HG03097 (cell line): ENCODE data around the gene UST.
"Not testable (repeated sequence)": the region's sequence is repeated elsewhere in the genome, so short reads cannot be mapped to it uniquely, and the experiment has no call there.

Experiments used
- ATAC-seq: cut with Tn5 transposase; IDR thresholded peaks from one replicate; pipeline ENCODE4 v1.9.1; 2021; ENCODE audit not compliant: unreplicated experiment, low FRiP score

The UST gene

DNA sequence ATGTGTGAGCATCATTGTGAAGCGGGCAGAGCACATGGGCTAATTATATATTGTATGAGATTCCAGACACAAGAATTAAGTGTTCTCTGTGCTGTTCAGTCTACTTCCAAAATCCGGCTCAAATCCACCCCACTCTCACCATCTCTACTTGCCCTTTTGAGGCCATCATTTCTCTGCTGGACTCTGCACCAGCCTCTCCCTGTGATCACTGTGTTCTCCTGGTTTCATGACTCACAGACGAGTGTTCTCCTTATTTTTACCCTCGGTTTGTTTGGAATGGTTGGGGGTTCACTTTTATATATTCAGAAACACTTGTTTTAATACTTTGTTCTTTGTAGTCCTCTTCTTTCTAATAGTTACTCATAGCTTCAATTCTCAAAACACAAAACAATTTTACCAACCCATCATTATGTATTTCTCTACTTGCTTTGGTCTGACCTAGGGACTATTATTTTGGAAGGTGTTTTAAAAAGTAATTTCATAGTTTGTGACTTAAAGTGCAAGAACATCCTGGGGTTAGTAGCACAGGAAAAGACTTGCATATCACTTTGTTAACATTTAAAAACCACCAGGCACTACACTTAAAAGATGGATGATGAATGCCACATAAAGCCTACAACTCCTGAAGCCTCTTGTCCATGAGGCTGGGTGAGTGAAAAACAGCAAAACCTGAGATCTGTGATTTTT lies 82.7 kb downstream of the UST start:
- no peak for ATAC-seq

DNA sequence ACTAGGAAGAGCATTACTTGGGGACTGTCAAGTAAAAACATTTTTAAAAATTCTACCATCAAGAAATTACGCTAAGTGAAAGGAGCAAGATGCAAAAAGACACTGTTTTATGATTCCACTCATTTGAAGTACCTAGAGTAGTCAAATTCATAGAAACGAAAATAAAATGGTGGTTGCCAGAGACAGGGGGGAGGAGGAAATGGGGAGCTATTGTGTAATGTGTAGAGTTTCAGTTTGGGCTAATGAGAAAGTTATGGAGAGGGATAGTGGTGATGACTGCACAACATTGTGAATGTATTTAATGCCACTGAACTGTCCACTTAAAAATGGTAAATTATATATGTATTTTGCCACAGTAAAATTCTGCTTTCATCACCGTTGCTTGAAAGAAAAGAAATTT lies 83.8 kb downstream of the UST start:
- no peak for ATAC-seq

DNA sequence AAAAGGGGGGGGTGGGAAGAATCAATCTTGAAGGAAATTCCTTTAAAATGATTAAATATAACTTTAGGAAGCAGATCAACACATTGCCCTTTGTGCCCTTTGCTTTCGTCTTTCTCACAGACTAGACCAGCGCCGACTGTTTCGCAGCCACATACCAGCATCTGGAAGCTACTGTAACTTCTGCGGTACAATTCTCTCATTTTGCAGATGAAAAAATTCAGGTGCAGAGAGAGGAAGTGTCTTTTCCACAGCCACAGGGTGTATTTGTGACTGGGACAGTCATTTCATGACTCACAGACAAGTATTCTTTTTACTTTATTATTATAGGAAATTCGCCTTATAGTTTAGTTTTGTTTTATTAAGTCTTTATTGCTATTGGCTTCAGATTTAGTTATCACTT lies 84.2 kb downstream of the UST start:
- ATAC-seq = no peak

DNA sequence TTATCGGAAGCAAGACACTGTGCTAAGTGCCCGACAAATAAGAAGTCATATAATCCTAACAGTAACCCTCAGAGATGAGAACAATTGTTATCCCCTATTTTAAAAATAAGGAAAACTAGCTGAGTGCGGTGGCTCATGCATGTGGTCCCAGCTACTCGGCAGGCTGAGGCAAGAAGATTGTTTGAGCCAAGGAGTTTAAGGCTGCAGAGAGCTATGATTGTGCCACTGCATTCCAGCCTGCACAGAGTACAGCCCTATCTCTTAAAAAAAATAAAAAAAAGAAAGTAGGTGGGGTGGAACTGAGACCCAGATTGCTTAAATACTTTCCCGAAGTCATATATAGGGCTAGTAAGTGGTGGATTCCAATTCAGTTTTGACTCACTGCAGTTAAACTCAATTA lies 84.7 kb downstream of the UST start:
- no peak for ATAC-seq

DNA sequence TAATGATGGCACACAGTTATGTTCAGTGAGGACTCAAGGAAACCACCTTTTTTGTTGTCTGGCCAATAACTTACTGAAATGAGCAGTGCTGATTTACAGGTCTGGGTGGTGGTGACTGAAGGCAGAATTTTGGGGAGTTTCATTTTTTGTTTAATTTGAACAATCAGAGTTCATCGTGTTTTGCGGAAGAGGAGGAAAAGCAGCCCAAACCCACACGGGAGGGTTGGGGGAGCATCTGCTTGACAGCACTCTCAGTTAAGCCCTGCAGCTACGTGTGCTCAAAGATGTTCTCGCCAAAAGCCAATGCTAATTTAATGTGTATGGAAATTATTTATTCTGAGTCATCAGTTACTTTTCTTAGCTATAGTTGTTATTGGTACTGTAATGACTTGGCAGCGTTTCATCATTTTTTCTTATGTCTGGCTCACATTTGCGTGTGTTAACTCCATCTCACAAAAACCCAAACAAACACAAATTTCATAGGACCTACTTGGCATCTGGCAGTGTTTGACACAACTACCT lies 89.2 kb downstream of the UST start:
- no peak for ATAC-seq

DNA sequence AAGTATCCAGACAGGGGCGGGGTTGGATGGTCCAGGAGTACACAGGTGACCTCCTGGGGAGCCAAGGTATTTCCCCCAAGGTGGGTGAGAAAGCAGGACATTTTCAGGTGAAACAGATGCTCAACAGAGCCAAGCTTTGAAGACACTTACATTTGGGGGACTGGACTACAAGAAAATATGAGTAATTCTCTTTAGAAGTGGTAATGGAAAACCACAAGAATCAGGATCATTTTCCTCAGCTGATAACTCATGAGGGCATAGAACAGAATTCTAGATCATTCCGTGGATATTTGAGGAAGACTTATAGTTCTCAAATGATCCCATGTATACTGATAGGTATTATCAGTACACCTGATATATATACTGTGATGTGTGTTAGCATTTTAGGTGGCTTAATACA lies 89.9 kb downstream of the UST start:
- ATAC-seq = no peak

DNA sequence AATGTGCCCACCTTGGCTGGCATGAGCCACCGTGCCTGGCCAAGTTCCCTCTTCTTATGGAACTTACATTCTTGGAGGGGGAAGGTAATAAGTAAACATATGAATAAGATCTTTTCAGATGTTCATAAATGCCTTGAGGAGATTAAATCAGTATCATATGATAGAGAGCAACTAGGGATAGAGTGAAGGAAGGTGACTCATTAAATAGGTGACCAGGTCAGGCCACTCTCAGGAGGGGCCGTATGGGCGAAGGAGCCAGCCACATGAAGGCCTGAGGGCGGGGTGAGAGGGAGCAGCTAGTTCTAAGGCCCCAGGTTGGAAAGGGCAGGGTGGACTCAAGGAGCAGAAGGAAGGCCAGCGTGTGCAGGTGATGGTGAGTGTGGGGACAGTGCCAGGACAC lies 91.1 kb downstream of the UST start:
- no peak for ATAC-seq

DNA sequence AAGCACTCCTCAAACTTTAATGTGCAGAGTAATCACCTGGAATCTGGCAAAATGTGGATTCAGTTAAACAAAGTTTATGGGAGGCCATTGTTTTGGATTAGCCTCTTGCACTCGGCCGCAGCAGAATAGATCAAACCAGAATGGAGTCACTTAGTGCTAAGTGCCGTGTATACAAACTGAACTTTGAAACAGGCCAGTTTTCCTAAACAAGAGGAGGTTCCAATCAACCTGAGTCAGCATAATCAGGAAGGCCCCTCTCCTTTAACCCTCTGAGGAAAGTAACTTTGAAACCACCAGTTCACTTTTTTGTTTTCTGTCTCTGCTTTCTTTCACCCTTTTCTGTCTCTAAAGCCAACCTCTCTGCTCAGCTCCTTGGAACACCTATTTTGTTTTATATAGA lies 92.2 kb downstream of the UST start:
- ATAC-seq = no peak

DNA sequence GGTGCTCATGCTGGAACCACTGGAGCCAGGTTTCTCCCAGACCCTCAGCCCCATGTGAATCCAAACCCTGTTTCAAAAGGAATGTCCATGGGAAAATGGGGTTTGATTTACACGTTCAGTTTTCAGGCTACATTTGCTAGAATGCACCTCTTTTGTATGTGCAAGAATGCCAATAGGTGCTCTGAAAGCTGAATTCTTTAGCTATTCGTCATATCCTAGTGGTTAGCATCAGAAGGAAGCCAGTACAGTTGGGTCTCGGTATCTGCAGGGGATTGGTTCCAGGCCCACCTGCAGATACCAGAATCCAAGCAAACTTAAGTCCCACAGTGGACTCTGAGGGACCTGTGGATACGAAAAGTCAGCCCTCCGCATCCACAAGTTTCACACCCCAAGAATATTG lies 93.4 kb downstream of the UST start:
- no peak for ATAC-seq

DNA sequence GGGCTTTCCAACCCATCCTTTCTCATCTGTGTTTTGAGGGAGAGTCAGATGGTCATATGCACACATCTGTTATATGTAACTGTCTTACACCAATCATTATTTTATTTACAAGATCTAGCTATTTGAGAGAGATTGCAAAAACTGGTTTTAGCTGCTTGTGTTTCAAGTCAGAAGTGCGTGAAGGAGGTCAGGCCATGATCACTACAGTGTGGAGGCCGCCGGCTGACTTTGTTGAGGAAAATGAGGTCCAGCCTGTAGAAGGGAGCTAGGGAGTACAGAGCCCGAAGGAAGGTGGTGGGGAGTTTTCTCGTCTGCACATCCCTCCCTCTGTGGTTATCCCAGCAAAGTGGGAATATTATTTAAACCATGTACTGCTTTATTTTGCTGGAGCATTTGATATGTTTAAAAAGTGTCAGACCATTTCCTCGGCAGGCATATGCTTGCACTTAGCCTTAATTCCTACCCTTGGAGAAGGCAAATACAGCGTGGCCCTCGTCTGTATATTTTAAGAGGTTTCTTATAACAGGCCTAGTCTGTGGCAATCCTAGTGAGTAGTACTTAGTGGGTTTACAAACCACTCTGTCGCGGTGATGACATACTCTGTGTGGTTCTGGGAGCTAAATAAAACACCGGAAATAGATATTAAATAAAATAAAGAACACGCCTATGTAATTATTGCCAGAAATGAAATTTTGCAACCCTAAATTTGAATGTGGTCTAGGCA lies 95.6 kb downstream of the UST start:
- ATAC-seq = no peak

DNA sequence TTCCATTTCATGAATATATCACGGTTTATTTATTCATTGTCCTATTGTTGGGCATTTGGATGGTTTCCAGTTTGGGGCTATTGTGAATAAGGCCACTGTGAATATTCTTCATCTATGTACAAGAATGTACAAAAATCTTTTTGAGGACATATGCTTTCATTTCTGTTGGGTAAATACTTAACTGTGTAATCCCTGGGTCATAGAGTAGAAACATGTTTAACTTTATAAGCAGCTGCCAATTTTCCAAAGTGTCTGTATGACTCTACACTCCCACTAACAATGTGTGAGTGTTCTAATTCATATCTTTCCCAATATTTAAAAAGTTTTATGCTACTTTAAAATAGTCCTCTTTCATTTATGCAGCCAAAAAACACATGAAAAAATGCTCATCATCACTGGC lies 98.6 kb downstream of the UST start:
- no peak for ATAC-seq

DNA sequence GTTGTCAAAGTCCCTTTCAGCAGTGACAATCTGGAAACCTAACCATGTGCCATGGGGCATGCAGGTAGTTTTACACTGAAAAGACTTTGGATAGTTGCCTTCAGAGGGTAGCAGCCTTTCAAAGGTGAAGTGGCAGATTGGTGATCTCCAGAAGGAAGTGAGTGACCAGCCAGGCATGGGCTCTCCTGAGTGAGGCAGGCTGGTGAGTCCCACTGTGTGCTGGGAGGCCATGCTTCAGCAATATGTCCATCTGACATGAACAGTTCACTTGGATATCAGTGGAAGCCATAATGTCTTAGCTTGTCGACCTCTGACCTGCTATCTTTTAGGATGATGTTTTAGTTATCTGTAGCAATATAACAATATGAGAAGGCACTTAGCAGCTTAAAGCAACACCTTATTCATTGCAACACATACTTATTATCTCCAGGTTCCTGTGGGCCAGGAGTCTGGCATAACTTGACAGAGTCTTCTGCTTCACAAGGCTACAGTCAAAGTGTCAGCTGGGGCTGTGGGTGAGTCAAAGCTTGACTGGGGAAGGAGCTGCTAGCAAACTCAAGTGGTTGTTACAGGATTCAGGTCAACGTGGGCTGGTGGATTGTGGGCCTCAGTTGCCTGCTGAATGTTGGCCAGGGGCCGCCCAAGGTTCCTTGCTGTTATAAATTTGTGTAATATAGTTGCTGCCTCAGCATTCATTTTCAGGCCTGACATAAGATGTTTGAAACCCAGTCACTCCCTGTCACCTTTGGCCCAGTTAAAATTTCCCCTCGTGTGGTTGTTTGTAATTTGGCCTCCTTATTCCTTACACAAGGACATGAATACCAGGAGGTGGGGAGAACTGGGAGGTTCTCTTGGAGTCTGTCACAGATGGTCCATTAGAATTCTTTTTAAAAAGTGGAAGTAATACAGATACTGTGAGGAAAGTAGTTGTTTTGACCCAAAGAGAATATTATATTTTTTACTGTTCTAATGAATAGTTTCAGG lies 100.2 kb downstream of the UST start:
- ATAC-seq = no peak

DNA sequence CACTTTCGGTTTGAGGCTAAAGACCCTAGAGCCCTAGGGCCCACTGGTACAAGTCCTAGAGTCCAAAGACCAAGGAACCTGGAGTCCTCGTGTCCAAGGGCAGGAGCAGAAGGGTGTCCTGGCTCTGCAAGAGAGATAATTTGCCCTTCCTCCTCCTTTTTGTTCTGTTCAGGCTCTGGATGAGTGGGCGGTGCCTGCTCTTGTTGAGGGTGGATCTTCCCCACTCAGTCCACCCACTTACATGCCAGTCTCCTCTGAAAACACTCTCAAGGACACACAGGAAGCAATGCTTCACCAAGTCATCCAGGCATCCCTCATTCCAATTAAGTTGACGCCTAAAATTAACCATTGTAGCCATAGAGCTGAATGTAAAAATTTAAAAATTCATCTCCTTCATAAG lies 102.1 kb downstream of the UST start:
- no peak for ATAC-seq

DNA sequence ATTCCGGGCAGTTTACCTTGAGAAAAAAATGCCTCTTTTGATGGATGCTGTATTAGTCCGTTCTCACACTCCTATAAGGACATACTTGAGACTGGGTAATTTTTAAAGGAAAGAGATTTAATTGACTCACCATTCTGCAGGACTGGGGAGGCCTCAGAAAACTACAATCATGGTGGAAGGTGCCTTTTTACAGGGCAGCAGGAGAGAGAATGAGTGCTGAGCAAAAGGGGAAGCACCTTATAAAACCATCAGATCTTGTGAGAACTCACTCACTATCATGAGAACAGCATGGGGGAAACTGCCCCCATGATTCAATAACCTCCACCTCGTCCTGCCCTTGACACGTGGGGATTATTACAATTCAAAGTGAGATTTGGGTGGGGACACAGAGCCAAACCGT lies 102.6 kb downstream of the UST start:
- not testable (repeated sequence) for ATAC-seq

DNA sequence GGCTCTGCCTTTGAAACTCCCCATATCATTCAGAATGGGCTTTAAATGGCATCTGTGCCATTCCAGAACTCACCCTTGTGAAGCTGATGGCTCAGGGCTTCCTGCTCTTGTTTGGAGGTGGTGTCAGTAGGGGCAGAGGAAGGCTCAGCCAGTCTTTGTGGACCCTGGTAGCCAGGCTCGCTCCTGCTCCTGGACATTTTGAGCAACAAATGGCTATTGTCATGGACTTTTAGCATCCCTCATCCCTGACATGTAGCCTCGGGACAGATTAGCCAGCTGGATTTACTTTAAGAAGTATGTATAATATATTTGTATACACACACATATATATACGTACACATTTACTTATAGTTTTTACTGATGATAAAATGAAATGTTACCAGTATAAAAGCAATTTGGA lies 104.1 kb downstream of the UST start:
- ATAC-seq = no peak

DNA sequence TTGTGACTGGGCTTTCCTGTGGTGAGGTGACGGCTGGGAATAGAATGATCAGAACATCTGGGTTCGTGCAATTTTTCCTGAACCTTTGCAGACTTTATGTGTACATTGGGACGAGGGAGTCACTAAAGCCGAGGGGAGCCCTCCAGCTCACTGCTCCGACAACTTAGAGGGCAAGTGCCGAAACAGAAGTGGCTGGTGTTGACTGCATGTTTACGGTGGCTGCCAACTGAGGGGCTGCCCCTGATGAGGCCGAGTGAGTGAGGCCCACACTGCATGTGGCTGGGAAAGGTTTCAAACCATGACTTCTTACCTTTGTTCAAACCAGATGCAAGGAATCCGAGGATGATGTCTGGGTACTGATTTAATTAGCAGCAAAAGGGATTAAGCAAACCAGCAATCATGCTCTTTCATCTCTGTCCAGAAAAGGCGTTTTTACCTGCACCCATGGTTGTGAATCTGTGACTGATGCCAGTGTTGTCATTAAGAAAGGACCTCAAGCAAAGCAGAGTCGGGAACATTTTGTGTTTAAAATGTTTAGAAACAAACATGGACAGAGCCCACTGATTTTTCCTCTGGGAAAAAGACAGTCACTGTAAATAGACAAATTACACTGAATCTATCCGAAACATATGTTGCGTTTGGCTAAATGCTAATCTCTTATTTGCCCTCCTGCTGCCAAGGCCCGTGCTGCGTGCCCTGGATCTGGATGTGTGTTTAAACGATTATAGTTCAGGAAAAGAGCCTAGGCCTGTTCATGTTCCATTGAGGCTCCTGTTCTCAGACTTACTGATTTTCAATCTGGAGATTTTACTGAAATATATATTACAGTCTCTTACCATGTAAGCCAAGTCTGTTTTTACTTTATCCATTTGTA lies 105.1 kb downstream of the UST start:
- ATAC-seq = no peak

DNA sequence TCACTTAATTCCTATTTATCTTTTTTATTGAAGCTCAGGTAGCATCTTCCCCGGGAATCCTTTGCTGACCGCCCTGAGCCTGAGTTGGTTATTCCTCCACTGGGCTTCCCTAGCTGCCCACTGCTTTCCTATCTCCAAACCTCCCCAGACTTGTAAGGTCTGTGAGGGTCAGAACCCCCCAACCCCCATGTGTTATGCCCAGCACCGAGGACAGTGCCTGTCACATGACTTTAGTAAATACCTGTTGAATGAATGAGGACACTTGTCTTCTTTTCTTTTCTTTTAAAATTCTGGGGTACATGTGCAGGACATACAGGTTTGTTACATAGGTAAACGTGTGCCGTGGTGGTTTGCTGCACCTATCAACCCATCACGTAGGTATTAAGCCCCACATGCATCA lies 105.9 kb downstream of the UST start:
- no peak for ATAC-seq

DNA sequence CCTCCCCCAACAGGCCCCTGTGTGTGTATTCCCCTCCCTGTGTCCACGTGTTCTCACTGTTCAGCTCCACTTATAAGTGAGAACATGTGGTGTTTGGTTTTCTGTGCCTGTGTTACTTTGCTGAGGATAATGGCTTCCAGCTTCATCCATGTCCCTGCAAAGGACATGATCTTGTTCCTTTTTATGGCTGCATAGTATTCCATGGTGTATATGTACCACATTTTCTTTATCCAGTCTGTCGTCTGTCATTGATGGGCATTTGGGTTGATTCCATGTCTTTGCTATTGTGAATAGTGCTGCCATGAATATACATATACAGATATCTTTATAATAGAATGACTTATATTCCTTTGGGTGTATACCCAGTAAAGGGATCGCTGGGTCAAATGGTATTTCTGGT lies 106.3 kb downstream of the UST start:
- ATAC-seq = not testable (repeated sequence)

DNA sequence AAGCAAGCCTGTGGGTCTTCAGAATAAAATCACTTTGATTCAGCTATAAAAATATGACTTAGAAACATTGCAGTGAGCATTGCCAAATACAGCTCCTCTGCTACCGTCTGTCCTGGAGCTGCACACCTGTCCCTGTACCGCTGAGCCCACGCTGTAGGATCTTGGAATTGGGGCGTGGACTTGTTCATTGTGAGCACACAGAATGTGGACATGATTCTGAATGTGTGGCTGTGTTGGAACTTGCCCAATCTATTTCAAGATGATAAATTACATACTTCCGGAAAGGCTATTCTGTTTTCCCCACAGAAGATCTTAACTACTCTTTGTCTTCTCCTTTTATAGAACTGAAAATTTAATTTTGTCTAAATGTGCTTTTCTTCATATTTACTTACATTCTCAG lies 107.3 kb downstream of the UST start:
- no peak for ATAC-seq

DNA sequence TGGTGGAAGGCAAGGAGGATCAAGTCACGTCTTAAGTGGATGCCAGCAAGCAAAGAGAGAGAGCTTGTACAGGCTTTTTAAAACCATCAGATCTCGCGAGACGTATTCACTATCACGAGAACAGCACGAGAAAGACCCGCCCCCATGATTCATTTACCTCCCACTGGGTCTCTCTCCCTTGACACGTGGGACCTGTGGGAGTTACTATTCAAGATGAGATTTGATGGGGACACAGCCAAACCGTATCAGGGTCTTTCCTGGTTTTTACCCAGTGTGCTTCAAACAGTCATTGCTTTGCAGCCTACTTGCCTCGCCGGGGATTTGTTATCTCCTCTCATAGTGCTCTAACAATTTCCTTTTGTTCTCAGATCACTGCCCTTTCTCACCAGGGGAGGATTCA lies 108.2 kb downstream of the UST start:
- no peak for ATAC-seq
